H9 (cell line): ENCODE data around the gene MORC4. TPM values are rescaled to one million over a fixed set of nuclear protein-coding genes. Genes with fewer than 3 reads are reported as not detected.

Experiments
- DNase-seq: peaks from one replicate; pipeline ENCODE4 v3.0.0-alpha.2; 2017
- H2AFZ ChIP-seq: one replicate; pipeline ENCODE4 v1.6.1; 2013; ENCODE audit warnings: mild to moderate bottlenecking, low read length, control low read depth, moderate library complexity
- H2AK5ac ChIP-seq: 2 replicates; pipeline ENCODE4 v1.6.1; 2013; ENCODE audit warnings: low read length, control low read depth, mixed read lengths; ENCODE audit not compliant: insufficient read length
- H2BK120ac ChIP-seq: one replicate; pipeline ENCODE4 v1.6.1; 2013; ENCODE audit warnings: low read depth, mild to moderate bottlenecking, low read length, control low read depth, inconsistent platforms; ENCODE audit not compliant: poor library complexity, severe bottlenecking
- H2BK12ac ChIP-seq: 2 replicates; pipeline ENCODE4 v1.6.1; 2013; ENCODE audit warnings: low read length, control low read depth, mixed read lengths, low read depth; ENCODE audit not compliant: insufficient read length
- H2BK15ac ChIP-seq: 2 replicates; pipeline ENCODE4 v1.6.1; 2013; ENCODE audit warnings: low read depth, low read length, control low read depth
- H2BK20ac ChIP-seq: one replicate; pipeline ENCODE4 v1.6.1; 2013; ENCODE audit warnings: low read depth, mild to moderate bottlenecking, low read length, control low read depth, inconsistent platforms; ENCODE audit not compliant: poor library complexity, severe bottlenecking
- H2BK5ac ChIP-seq: 2 replicates; pipeline ENCODE4 v1.6.1; 2013; ENCODE audit warnings: low read length, control low read depth, mixed read lengths; ENCODE audit not compliant: insufficient read length
- H3K14ac ChIP-seq: 2 replicates; pipeline ENCODE4 v1.6.1; 2013; ENCODE audit warnings: low read length, control low read depth; ENCODE audit not compliant: insufficient read depth
- H3K18ac ChIP-seq: 2 replicates; pipeline ENCODE4 v1.6.1; 2013; ENCODE audit warnings: low read depth, mild to moderate bottlenecking, mixed read lengths, low read length, control low read depth; ENCODE audit not compliant: insufficient read length
- H3K23ac ChIP-seq: 2 replicates; pipeline ENCODE4 v1.6.1; 2013; ENCODE audit warnings: low read length, control low read depth, mixed read lengths, low read depth; ENCODE audit not compliant: insufficient read length
- H3K23me2 ChIP-seq: 2 replicates; pipeline ENCODE4 v1.6.1; 2013; ENCODE audit warnings: low read depth, mild to moderate bottlenecking, mixed read lengths, low read length, control low read depth; ENCODE audit not compliant: insufficient read length, poor library complexity, severe bottlenecking
- H3K27ac ChIP-seq: 2 replicates; pipeline ENCODE4 v1.5.1; 2013; ENCODE audit warnings: low read length, control low read depth, mixed read lengths, low read depth; ENCODE audit not compliant: insufficient read length
- H3K27me3 ChIP-seq: 2 replicates; pipeline ENCODE4 v1.6.1; 2013; ENCODE audit warnings: low read length, control low read depth, inconsistent platforms; ENCODE audit not compliant: insufficient read depth
- H3K4ac ChIP-seq: 2 replicates; pipeline ENCODE4 v1.6.1; 2013; ENCODE audit warnings: low read depth, mild to moderate bottlenecking, control low read depth, inconsistent platforms, low read length, moderate library complexity
- H3K4me1 ChIP-seq: 2 replicates; pipeline ENCODE4 v1.6.1; 2013; ENCODE audit warnings: low read length, control low read depth, inconsistent platforms; ENCODE audit not compliant: insufficient read depth
- H3K4me2 ChIP-seq: 2 replicates; pipeline ENCODE4 v1.6.1; 2013; ENCODE audit warnings: low read length, control low read depth, mixed read lengths; ENCODE audit not compliant: insufficient read length, insufficient read depth
- H3K56ac ChIP-seq: 2 replicates; pipeline ENCODE4 v1.6.1; 2013; ENCODE audit warnings: low read depth, mild to moderate bottlenecking, mixed read lengths, low read length, control low read depth; ENCODE audit not compliant: insufficient read length
- H3K79me1 ChIP-seq: 2 replicates; pipeline ENCODE4 v1.6.1; 2013; ENCODE audit warnings: low read depth, mild to moderate bottlenecking, moderate library complexity, low read length, control low read depth, inconsistent platforms; ENCODE audit not compliant: insufficient read depth, poor library complexity, severe bottlenecking
- H3K79me2 ChIP-seq: 2 replicates; pipeline ENCODE4 v1.6.1; 2013; ENCODE audit warnings: low read length, control low read depth, inconsistent platforms; ENCODE audit not compliant: insufficient read depth
- H3K9ac ChIP-seq: 2 replicates; pipeline ENCODE4 v1.6.1; 2013; ENCODE audit warnings: low read length, control low read depth, mixed read lengths; ENCODE audit not compliant: insufficient read length; ENCODE audit errors: extremely low read depth
- H3K9me3 ChIP-seq: one replicate; pipeline ENCODE4 v1.6.1; 2013; ENCODE audit warnings: low read depth, low read length, inconsistent platforms; ENCODE audit not compliant: control insufficient read depth
- H3T11ph ChIP-seq: one replicate; pipeline ENCODE4 v1.6.1; 2013; ENCODE audit warnings: mild to moderate bottlenecking, low read length, control low read depth, inconsistent platforms
- H4K20me1 ChIP-seq: one replicate; pipeline ENCODE4 v1.6.1; 2013; ENCODE audit not compliant: control insufficient read depth, insufficient read length, insufficient read depth
- H4K5ac ChIP-seq: 2 replicates; pipeline ENCODE4 v1.6.1; 2013; ENCODE audit warnings: low read depth, mild to moderate bottlenecking, mixed read lengths, low read length, control low read depth; ENCODE audit not compliant: insufficient read length
- H4K8ac ChIP-seq: replicated peaks from 2 replicates; pipeline ENCODE4 v1.6.1; 2013; ENCODE audit warnings: low read length, control low read depth, mixed read lengths, low read depth; ENCODE audit not compliant: insufficient read length
- H4K91ac ChIP-seq: 2 replicates; pipeline ENCODE4 v1.6.1; 2013; ENCODE audit warnings: low read depth, mild to moderate bottlenecking, moderate library complexity, mixed read lengths, low read length, control low read depth; ENCODE audit not compliant: insufficient read length
- H3K27ac Mint-ChIP-seq, 3 experiments: 2 replicates in 2 of 3; 3 replicates in 1 of 3; pipeline ENCODE4 v1.8.0; 2020 to 2021; ENCODE audit warnings: mixed read lengths in 3 of 3, mild to moderate bottlenecking in 1 of 3, moderate library complexity in 1 of 3
- H3K27me3 Mint-ChIP-seq: 2 replicates; pipeline ENCODE4 v1.8.0; 2021; ENCODE audit warnings: low read depth, mild to moderate bottlenecking, moderate library complexity, mixed read lengths
- H3K36me3 Mint-ChIP-seq, 3 experiments: 2 replicates in 2 of 3; 3 replicates in 1 of 3; pipeline ENCODE4 v1.8.0; 2020 to 2021; ENCODE audit warnings: low read depth in 3 of 3, mixed read lengths in 3 of 3; ENCODE audit not compliant: insufficient read depth in 1 of 3
- H3K4me1 Mint-ChIP-seq, 2 experiments: 2 replicates each; pipeline ENCODE4 v1.8.0; 2020; ENCODE audit warnings: mixed read lengths in 2 of 2
- H3K4me3 Mint-ChIP-seq, 2 experiments: 2 replicates in 1 of 2; 3 replicates in 1 of 2; pipeline ENCODE4 v1.8.0; 2020 to 2021; ENCODE audit warnings: mild to moderate bottlenecking in 2 of 2, mixed read lengths in 2 of 2, moderate library complexity in 1 of 2
- H3K9me3 Mint-ChIP-seq, 2 experiments: 2 replicates in 1 of 2; 3 replicates in 1 of 2; pipeline ENCODE4 v1.8.0; 2020; ENCODE audit warnings: mild to moderate bottlenecking in 2 of 2, mixed read lengths in 2 of 2, moderate library complexity in 1 of 2
- CTCF ChIP-seq: fragments of 200-600 bp; sonication (generic); conservative IDR thresholded peaks from 3 replicates; pipeline ENCODE4 v1.8.0; 2021; ENCODE audit warnings: antibody characterized with exemption, mild to moderate bottlenecking
- WGBS: extraction: QIAGEN DNeasy Blood & Tissue Kit; methylation state at CpG from one replicate; pipeline ENCODE4 v1.1.7; 2013; ENCODE audit warnings: missing lambda C conversion rate, low lambda C conversion rate, mixed read lengths; ENCODE audit not compliant: insufficient read length; ENCODE audit errors: extremely low coverage; 5-methylcytosine and 5-hydroxymethylcytosine counted together
- total RNA-seq: library from RNA; stranded (reverse); gene quantifications from 2 replicates; pipeline ENCODE4 v1.2.1, GENCODE V29; 2021

The MORC4 gene
- total RNA-seq, 1 experiment from 2014 or later: 4.3 TPM

- no peak overlapping the region for H3K9ac ChIP-seq
- no peak for TF ChIP-seq CTCF
- H4K5ac ChIP-seq: no peak overlapping the region
- no peak overlapping the region for H3T11ph ChIP-seq
- H3K9me3 ChIP-seq: peaks cover 5% of the 10 kb centered on the region
- no peak overlapping the region for H3K27ac ChIP-seq
- DNase-seq: no peak
- no peak overlapping the region for H2AK5ac ChIP-seq
- no peak overlapping the region for H2BK120ac ChIP-seq
- H3K27me3 ChIP-seq: no peaks in the 10 kb centered on the region
- H3K79me2 ChIP-seq: no peaks in the 10 kb centered on the region
- H3K56ac ChIP-seq: no peak overlapping the region
- no peak overlapping the region for H4K91ac ChIP-seq
- no peak overlapping the region for H3K18ac ChIP-seq
- H2BK5ac ChIP-seq: no peak overlapping the region
- no peaks in the 10 kb centered on the region for H3K4me1 ChIP-seq
- H3K23me2 ChIP-seq: no peaks in the 10 kb centered on the region
- H3K36me3 Mint-ChIP-seq: peaks cover 0 to 12% (median 0%) of the 10 kb centered on the region in 3 experiments; a peak in 2 of 7 replicates
- no peak overlapping the region for H3K23ac ChIP-seq
- no peak overlapping the region for H2BK20ac ChIP-seq
- no peak overlapping the region for H3K4me2 ChIP-seq
- no peak overlapping the region for H2AFZ ChIP-seq
- H4K20me1 ChIP-seq: no peaks in the 10 kb centered on the region
- H2BK12ac ChIP-seq: no peak overlapping the region
- H3K14ac ChIP-seq: no peak overlapping the region
- WGBS: no CpG with 5 or more reads among the region's 1 CpG
- peaks cover 0 to 11% of the 10 kb centered on the region in 2 experiments; a peak in 2 of 5 replicates for H3K9me3 Mint-ChIP-seq
- no peak overlapping the region for H3K27ac Mint-ChIP-seq
- H3K4me3 Mint-ChIP-seq: no peak overlapping the region
- H4K8ac ChIP-seq: no peak overlapping the region
- H3K79me1 ChIP-seq: no peaks in the 10 kb centered on the region
- no peaks in the 10 kb centered on the region; the same call in 1 of the 2 replicates for H3K27me3 Mint-ChIP-seq
- H3K4ac ChIP-seq: no peak overlapping the region
- no peak overlapping the region for H2BK15ac ChIP-seq
- H3K4me1 Mint-ChIP-seq: no peaks in the 10 kb centered on the region
Observed at GRCh38 chrX:106940068-106940467, 59.9 kb downstream of the MORC4 start.
